RWPE2 (cell line): ENCODE results near the gene TGM5.

ENCODE experiments used
- ATAC-seq: fragments of 200-7000 bp; cut with Tn5 transposase; 3 replicates; pipeline ENCODE4 v1.9.1; 2021; ENCODE audit warnings: low read depth
- DNase-seq: peaks from one replicate; pipeline ENCODE4 v3.0.0-alpha.2; 2020; ENCODE audit warnings: low spot score
- H3K27ac ChIP-seq: fragments of 450-650 bp; 2 replicates; pipeline ENCODE4 v1.5.1; 2017; ENCODE audit warnings: mild to moderate bottlenecking; ENCODE audit not compliant: poor library complexity, severe bottlenecking
- H3K27me3 ChIP-seq: fragments of 250-450 bp; sonication (Bioruptor Pico); 2 replicates; pipeline ENCODE4 v1.5.1; 2021; ENCODE audit warnings: mild to moderate bottlenecking, moderate library complexity; ENCODE audit not compliant: insufficient read depth, poor library complexity, severe bottlenecking
- H3K36me3 ChIP-seq: fragments of 250-450 bp; sonication (Bioruptor Pico); 2 replicates; pipeline ENCODE4 v1.5.1; 2020; ENCODE audit warnings: low read depth, mild to moderate bottlenecking, moderate library complexity
- H3K4me1 ChIP-seq: fragments of 250-450 bp; sonication (Bioruptor Pico); 2 replicates; pipeline ENCODE4 v1.5.1; 2021; ENCODE audit warnings: mild to moderate bottlenecking, moderate library complexity; ENCODE audit not compliant: insufficient read depth, poor library complexity, severe bottlenecking
- H3K4me3 ChIP-seq: fragments of 250-450 bp; sonication (Bioruptor Pico); 2 replicates; pipeline ENCODE4 v1.5.1; 2021; ENCODE audit warnings: mild to moderate bottlenecking, moderate library complexity; ENCODE audit not compliant: severe bottlenecking
- H3K9me3 ChIP-seq: fragments of 250-450 bp; sonication (Bioruptor Pico); 2 replicates; pipeline ENCODE4 v1.5.1; 2021; ENCODE audit warnings: mild to moderate bottlenecking, moderate library complexity; ENCODE audit not compliant: severe bottlenecking
- CTCF ChIP-seq: fragments of 450-650 bp; IDR thresholded peaks from one replicate; pipeline ENCODE4 v1.5.1; 2017; ENCODE audit warnings: mild to moderate bottlenecking, moderate library complexity; ENCODE audit not compliant: poor library complexity, severe bottlenecking

Gene TGM5

GRCh38 chr15:43266386-43266785 lies 342 bp downstream of the TGM5 start:
- H3K9me3 ChIP-seq: no peaks in the 10 kb centered on the region
- DNase-seq: no peak
- ATAC-seq: no peak
- no peaks in the 10 kb centered on the region for H3K4me1 ChIP-seq
- no peak for TF ChIP-seq CTCF
- no peak overlapping the region for H3K4me3 ChIP-seq
- peaks cover 22% of the 10 kb centered on the region for H3K27me3 ChIP-seq
- H3K36me3 ChIP-seq: no peaks in the 10 kb centered on the region
- H3K27ac ChIP-seq: no peak overlapping the region

GRCh38 chr15:43260011-43260615 lies 6.6 kb downstream of the TGM5 start:
- DNase-seq (no peak), ATAC-seq (no peak)
- no peaks in the 10 kb centered on the region for H3K4me1 ChIP-seq
- no peaks in the 10 kb centered on the region for H3K36me3 ChIP-seq
- no peak overlapping the region for H3K27ac ChIP-seq
- TF ChIP-seq CTCF: no peak
- peaks cover 19% of the 10 kb centered on the region for H3K27me3 ChIP-seq
- H3K4me3 ChIP-seq: no peak overlapping the region
- H3K9me3 ChIP-seq: no peaks in the 10 kb centered on the region

- no peak for TF ChIP-seq CTCF
- ATAC-seq (no peak), DNase-seq (no peak)
- Histone ChIP-seq H3K4me3 (no peak overlapping the region), H3K27ac (no peak overlapping the region), H3K36me3 (no peaks in the 10 kb centered on the region), H3K4me1 (peaks cover 3% of the 10 kb centered on the region), H3K9me3 (no peaks in the 10 kb centered on the region), H3K27me3 (peaks cover 11% of the 10 kb centered on the region)
Measured at GRCh38 chr15:43258781-43259180, 7.9 kb downstream of the TGM5 start.

GRCh38 chr15:43256341-43256740 lies 10.4 kb downstream of the TGM5 start:
- ATAC-seq (no peak), DNase-seq (peak; percentile 48)
- TF ChIP-seq CTCF: no peak
- H3K36me3 ChIP-seq: no peaks in the 10 kb centered on the region
- no peak overlapping the region for H3K27ac ChIP-seq
- no peak overlapping the region for H3K4me3 ChIP-seq
- peaks cover 3% of the 10 kb centered on the region for H3K4me1 ChIP-seq
- no peaks in the 10 kb centered on the region for H3K9me3 ChIP-seq
- no peaks in the 10 kb centered on the region for H3K27me3 ChIP-seq

DNA sequence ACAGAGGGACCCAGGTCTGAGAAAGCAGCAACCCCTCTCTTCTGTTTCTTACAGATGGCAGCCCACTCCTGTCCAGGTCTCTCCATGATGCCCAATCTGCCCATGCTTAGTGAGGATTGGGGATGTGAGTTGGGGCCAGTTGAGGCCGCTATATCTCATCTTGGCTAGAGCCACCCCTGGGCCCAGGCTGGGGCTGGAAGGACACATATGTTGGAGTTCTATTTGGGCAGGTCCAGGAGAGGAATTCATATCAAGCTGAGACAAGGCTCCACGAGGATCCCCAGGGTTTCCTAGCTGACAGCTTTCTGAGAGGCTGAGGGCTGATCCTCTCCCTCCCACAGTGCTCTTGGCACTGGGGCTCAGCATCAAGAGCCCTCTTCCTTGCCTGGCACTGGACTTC lies 11.4 kb downstream of the TGM5 start:
- Histone ChIP-seq H3K4me3 (no peak overlapping the region), H3K36me3 (no peaks in the 10 kb centered on the region), H3K9me3 (no peaks in the 10 kb centered on the region), H3K27ac (no peak overlapping the region), H3K4me1 (peaks cover 3% of the 10 kb centered on the region), H3K27me3 (no peaks in the 10 kb centered on the region)
- no peak for ATAC-seq
- no peak for TF ChIP-seq CTCF
- peak; percentile 43 for DNase-seq
